Thymus (tissue), 11 donors: ENCODE results near the gene RPL5. TPM values are rescaled to one million over a fixed set of nuclear protein-coding genes. Genes with fewer than 3 reads are reported as not detected.

Experiments used
- DNase-seq, 9 donors: peaks; one replicate each; pipeline ENCODE4 v3.0.0-alpha.2; 2013; ENCODE audit warnings: low spot score in 9 of 9, low read depth in 6 of 9, missing footprints in 1 of 9
- H3K27ac ChIP-seq, 2 donors: one replicate each; pipeline ENCODE4 v1.5.1; 2013; ENCODE audit warnings: control low read depth in 1 of 2, low read depth in 1 of 2, low read length in 1 of 2, mild to moderate bottlenecking in 1 of 2, moderate library complexity in 1 of 2
- H3K27me3 ChIP-seq, 2 donors: one replicate each; pipeline ENCODE4 v1.5.1; 2013; ENCODE audit warnings: low read length in 1 of 2; ENCODE audit not compliant: control insufficient read depth in 2 of 2, insufficient read depth in 1 of 2
- H3K36me3 ChIP-seq, 2 donors: one replicate each; pipeline ENCODE4 v1.5.1; 2013; ENCODE audit warnings: low read length in 1 of 2, mild to moderate bottlenecking in 1 of 2, moderate library complexity in 1 of 2; ENCODE audit not compliant: control insufficient read depth in 2 of 2, insufficient read depth in 2 of 2
- H3K4me1 ChIP-seq, 2 donors: one replicate each; pipeline ENCODE4 v1.5.1; 2013; ENCODE audit warnings: low read length in 2 of 2; ENCODE audit not compliant: control insufficient read depth in 2 of 2, insufficient read depth in 2 of 2
- H3K4me3 ChIP-seq, 2 donors: one replicate each; pipeline ENCODE4 v1.5.1; 2013; ENCODE audit warnings: low read length in 2 of 2, control low read depth in 1 of 2, mild to moderate bottlenecking in 1 of 2
- H3K9me3 ChIP-seq, 2 donors: one replicate each; pipeline ENCODE4 v1.5.1; 2013; ENCODE audit warnings: low read length in 1 of 2, mild to moderate bottlenecking in 1 of 2; ENCODE audit not compliant: control insufficient read depth in 2 of 2, insufficient read depth in 1 of 2
- WGBS: extraction: QIAGEN DNeasy Blood & Tissue Kit; methylation state at CpG from one replicate; pipeline ENCODE4 v1.1.7; 2013; 5-methylcytosine and 5-hydroxymethylcytosine counted together
- polyA plus RNA-seq: library from polyadenylated mRNA; stranded (reverse); fragments of 200-250 nt; gene quantifications from one replicate; pipeline ENCODE4 v1.2.3, GENCODE V29; 2013
- total RNA-seq: library from RNA; stranded (reverse); fragments of 120-200 nt; gene quantifications from one replicate; pipeline ENCODE4 v1.2.4, GENCODE V29; 2013
- donor health status: healthy.

RPL5 gene
- total and polyA plus RNA-seq, 2 donors: 2,242 to 2,759 TPM

DNA sequence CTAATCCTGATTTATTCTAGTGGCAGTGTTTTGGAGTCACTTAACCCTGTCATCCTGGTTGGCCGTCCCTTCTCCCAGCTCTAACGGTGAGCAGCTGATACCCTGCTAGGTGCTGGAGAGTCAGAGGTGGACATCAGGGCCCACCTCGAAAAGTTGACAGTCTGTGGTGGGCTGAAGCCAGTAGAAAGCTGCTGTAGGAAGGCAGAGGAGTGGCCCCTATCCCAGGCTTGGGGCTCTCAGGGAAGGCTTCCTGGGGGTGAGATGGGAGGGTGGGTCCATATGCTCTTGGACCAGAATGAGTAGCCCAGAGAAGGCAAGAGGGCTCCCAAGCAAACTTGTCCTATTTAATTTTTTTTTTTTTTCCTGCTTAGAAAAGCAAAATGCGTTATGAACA lies 475 bp upstream of the RPL5 start:
- H3K4me1 ChIP-seq: peaks cover 5 to 9% of the 10 kb centered on the region in 2 donors
- 68% methylated on average over 4 of the region's 4 CpGs for WGBS
- no peaks in the 10 kb centered on the region for H3K27me3 ChIP-seq
- H3K9me3 ChIP-seq: no peaks in the 10 kb centered on the region
- no peak overlapping the region for H3K4me3 ChIP-seq
- H3K36me3 ChIP-seq: peaks cover 11 to 28% of the 10 kb centered on the region in 2 donors
- peak in 1 of 9 donors; percentile 9 for DNase-seq
- H3K27ac ChIP-seq: no peak overlapping the region

DNA sequence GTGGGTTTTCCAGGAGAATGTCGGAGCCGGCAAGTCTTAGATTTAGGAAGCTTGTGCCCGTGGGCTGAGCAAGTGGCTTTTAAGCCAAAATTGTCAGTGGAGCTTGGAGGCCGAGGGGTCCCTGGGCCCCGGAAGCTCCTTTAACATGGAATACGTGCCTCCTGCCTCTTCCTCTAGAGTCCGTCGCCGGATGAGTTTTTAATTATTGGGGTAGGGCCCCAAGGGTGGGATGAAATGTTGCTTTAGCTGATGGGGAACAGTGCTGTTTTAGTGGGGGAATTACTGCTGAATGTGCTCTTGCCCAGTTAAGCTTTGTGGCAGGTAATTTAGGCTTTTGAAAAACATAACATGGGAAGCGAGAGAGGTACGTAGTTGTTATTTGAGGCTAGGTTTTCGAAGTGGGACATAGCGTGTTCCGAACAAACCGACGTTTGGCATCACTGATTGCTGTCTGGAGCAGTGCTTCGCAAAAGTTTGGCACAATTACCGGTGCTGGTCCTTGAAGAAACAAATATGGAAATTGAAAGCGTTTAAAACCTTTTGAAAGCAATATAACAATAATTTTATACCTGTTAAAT lies 786 bp downstream of the RPL5 start:
- Histone ChIP-seq H3K4me1 (peaks cover 5 to 9% of the 10 kb centered on the region in 2 donors), H3K27ac (peak overlapping the region; percentile 87 to 88), H3K36me3 (peaks cover 11 to 39% of the 10 kb centered on the region in 2 donors), H3K9me3 (no peaks in the 10 kb centered on the region), H3K27me3 (no peaks in the 10 kb centered on the region), H3K4me3 (peak overlapping the region; percentile 54 to 72)
- WGBS: under 1% methylated on average over 19 of the region's 19 CpGs
- no peak for DNase-seq

DNA sequence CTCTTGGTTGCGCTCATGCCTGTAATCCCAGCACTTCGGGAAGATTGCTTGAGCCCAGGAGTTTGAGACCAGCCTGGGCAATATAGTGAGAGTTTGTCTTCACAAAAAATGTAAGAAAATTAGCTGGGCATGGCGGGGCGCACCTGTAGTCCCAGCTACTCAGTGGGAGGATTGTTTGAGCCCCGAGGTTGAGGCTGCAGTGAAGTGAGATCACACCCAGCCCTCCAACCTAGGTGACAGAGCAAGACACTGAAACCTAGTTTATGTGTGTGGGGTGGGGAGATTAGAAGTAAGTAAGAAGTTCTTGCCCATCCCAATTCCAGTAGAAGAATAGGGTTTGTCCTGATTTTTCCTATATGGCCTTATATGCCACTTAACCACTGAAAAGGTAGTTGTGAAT lies 2.0 kb downstream of the RPL5 start:
- peaks cover 5 to 9% of the 10 kb centered on the region in 2 donors for H3K4me1 ChIP-seq
- no peak overlapping the region for H3K4me3 ChIP-seq
- H3K27me3 ChIP-seq: no peaks in the 10 kb centered on the region
- no peaks in the 10 kb centered on the region for H3K9me3 ChIP-seq
- 88% methylated on average over 5 of the region's 5 CpGs for WGBS
- DNase-seq: no peak
- H3K36me3 ChIP-seq: peaks cover 14 to 49% of the 10 kb centered on the region in 2 donors
- peak overlapping the region in 1 of 2 donors; percentile 5 for H3K27ac ChIP-seq

DNA sequence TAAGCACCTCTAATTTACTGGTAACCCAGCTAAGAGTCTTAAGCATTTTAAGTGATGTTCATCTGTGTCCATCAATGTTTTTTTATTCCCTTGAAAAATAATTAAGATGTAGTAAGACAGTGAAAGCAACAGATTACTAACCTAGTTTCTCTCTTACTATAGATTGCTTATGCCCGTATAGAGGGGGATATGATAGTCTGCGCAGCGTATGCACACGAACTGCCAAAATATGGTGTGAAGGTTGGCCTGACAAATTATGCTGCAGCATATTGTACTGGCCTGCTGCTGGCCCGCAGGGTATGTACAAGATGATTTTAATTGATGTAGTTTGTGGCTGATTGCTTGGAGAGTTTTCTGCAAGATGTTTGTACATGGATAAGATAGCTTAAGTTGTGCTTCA lies 2.8 kb downstream of the RPL5 start:
- Histone ChIP-seq H3K4me1 (peaks cover 5 to 9% of the 10 kb centered on the region in 2 donors), H3K9me3 (no peaks in the 10 kb centered on the region), H3K36me3 (peaks cover 19 to 57% of the 10 kb centered on the region in 2 donors), H3K27ac (no peak overlapping the region), H3K27me3 (no peaks in the 10 kb centered on the region), H3K4me3 (no peak overlapping the region)
- no peak for DNase-seq
- WGBS: 94% methylated on average over 5 of the region's 5 CpGs

DNA sequence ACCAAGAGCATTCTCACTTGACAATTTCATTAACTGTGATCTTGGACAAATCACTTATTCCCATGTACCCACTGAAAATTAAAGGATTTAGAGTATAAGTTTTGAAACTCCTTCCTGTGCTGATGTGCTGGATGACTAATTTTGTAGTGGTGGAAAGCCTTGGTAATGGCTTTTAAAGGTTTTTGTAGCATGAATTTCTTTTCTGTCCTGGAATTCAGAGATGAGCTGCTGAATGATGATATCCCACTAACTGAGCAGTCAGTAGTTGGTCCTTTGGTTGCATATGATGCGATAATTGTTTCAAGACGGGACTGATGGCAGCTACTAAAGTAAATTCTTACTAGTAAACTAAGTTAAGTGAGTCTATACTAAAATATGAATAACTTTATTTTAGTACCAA lies 5.2 kb downstream of the RPL5 start:
- DNase-seq: no peak
- peaks cover 5 to 7% of the 10 kb centered on the region in 2 donors for H3K4me1 ChIP-seq
- no peak overlapping the region for H3K27ac ChIP-seq
- no peaks in the 10 kb centered on the region for H3K9me3 ChIP-seq
- H3K4me3 ChIP-seq: no peak overlapping the region
- no peaks in the 10 kb centered on the region for H3K27me3 ChIP-seq
- WGBS: 100% methylated on average over 2 of the region's 2 CpGs
- H3K36me3 ChIP-seq: peaks cover 36 to 82% of the 10 kb centered on the region in 2 donors

DNA sequence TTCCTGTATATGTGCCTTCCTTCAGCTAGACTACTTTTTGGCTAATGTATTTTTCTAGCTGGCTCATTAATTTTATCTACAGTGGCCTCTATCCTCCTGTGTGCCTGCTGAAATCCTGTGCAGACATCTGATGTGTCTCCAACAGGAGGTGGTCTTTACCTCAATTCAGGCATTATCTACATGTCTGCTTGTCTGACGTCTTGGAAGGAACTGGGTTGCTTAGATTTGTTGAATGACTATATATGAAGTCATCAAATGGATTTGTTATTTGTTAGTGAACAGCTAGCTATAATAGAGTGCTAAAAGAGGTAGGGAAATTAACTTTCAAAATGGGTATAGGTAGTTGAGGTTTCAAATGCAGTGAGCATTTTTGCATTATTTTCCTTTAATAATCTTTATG lies 6.7 kb downstream of the RPL5 start:
- Histone ChIP-seq H3K27me3 (no peaks in the 10 kb centered on the region), H3K27ac (no peak overlapping the region), H3K9me3 (no peaks in the 10 kb centered on the region), H3K36me3 (peaks cover 43 to 95% of the 10 kb centered on the region in 2 donors), H3K4me1 (peaks cover 5 to 6% of the 10 kb centered on the region in 2 donors), H3K4me3 (no peak overlapping the region)
- WGBS: 49% methylated on average over 1 of the region's 1 CpG
- DNase-seq: no peak

DNA sequence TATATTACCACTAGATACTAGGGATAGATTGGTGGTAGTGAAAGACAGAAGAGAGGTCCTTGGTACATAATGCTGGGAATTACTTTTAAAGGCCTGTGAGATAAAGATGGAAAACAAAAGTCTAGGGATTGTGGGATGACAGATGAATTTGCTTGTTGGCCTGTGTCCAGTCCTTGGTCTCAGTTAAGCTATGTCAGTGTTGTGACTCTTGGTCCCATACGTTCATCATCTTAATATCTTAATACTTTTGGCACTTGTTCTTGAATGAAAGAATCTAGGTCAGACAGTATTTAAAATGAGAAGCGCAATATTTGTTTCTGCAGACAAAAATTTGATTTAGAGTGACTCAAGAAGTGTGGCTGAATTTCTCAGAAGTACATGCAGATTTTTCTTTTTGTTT lies 7.6 kb downstream of the RPL5 start:
- Histone ChIP-seq H3K36me3 (peaks cover 39 to 95% of the 10 kb centered on the region in 2 donors), H3K27me3 (no peaks in the 10 kb centered on the region), H3K4me3 (no peak overlapping the region), H3K27ac (no peak overlapping the region), H3K4me1 (no peaks in the 10 kb centered on the region), H3K9me3 (no peaks in the 10 kb centered on the region)
- no peak for DNase-seq
- 93% methylated on average over 2 of the region's 2 CpGs for WGBS

DNA sequence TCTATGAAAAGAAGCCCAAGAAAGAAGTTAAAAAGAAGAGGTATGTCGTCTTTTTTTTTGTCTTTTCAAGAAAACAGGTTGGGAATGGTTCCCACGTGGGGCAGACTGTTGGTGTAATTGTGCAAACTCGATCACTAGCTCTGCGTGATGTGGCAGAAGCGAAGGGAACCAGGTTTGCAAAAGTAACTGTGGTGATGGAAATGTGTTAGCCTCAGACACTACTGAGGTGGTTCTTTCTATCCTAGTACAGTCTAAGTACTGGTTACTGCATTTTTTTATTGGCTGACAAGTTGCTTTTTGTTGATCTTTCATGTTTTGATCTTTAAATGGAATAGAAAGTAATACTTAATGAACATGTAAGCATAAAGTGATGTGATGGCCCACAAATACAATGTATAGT lies 8.8 kb downstream of the RPL5 start:
- Histone ChIP-seq H3K27me3 (no peaks in the 10 kb centered on the region), H3K36me3 (peaks cover 36 to 85% of the 10 kb centered on the region in 2 donors), H3K27ac (no peak overlapping the region), H3K4me1 (no peaks in the 10 kb centered on the region), H3K9me3 (no peaks in the 10 kb centered on the region), H3K4me3 (no peak overlapping the region)
- WGBS: 88% methylated on average over 5 of the region's 5 CpGs
- no peak for DNase-seq

DNA sequence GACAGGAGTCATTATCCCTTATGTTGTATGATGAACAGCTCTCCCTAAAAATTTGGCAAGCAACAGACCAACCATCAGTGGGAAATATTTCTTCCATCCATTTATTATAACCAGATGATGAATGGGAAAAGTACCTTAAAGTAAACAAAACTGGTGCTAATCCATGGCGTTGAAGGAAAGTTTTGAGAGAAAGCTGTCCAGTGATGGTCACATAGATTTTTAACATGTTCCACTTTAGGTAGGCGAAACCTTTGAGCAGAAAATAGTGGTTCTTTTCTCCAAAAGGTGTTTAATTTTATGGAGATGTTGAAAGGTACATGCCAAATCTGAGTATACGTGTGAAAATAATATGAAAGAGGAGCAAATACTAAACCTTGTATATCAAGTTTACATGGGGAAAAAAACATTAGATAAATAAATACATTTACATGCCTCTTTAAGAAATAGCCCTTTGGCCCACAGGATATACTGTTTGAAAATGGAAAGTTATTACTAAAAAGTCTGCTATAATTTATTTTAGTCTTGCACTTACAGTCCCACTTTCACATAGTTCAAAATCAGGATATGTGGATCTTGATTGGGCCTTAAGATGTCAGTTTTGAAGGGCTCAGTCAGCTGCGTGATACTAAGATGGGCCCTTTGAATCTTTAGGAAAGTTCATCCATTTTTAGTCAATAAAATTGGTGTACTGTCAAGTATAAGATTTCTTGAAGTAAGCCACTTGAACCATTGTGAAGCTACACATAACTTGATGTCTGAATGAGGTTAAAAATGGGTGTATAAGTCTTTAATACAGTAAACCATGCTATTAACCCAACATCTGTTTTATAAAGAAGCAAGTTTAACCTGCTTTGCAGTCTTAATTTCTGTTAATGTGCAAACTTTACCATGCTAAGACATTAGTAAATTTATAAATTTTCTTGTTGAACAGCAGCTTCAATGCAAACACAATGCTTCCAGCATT lies 10.5 kb downstream of the RPL5 start:
- H3K4me1 ChIP-seq: no peaks in the 10 kb centered on the region
- H3K9me3 ChIP-seq: no peaks in the 10 kb centered on the region
- no peak for DNase-seq
- H3K36me3 ChIP-seq: peaks cover 38 to 68% of the 10 kb centered on the region in 2 donors
- WGBS: 97% methylated on average over 4 of the region's 4 CpGs
- H3K4me3 ChIP-seq: no peak overlapping the region
- no peak overlapping the region for H3K27ac ChIP-seq
- no peaks in the 10 kb centered on the region for H3K27me3 ChIP-seq
